Thymus (tissue), 11 donors: ENCODE measurements around the gene NUP85. TPM values are rescaled to one million over a fixed set of nuclear protein-coding genes. Genes with fewer than 3 reads are reported as not detected.

Experiments used
- DNase-seq, 9 donors: peaks; one replicate each; pipeline ENCODE4 v3.0.0-alpha.2; 2013; ENCODE audit warnings: low spot score in 9 of 9, low read depth in 6 of 9, missing footprints in 1 of 9
- H3K27ac ChIP-seq, 2 donors: one replicate each; pipeline ENCODE4 v1.5.1; 2013; ENCODE audit warnings: control low read depth in 1 of 2, low read depth in 1 of 2, low read length in 1 of 2, mild to moderate bottlenecking in 1 of 2, moderate library complexity in 1 of 2
- H3K27me3 ChIP-seq, 2 donors: one replicate each; pipeline ENCODE4 v1.5.1; 2013; ENCODE audit warnings: low read length in 1 of 2; ENCODE audit not compliant: control insufficient read depth in 2 of 2, insufficient read depth in 1 of 2
- H3K36me3 ChIP-seq, 2 donors: one replicate each; pipeline ENCODE4 v1.5.1; 2013; ENCODE audit warnings: low read length in 1 of 2, mild to moderate bottlenecking in 1 of 2, moderate library complexity in 1 of 2; ENCODE audit not compliant: control insufficient read depth in 2 of 2, insufficient read depth in 2 of 2
- H3K4me1 ChIP-seq, 2 donors: one replicate each; pipeline ENCODE4 v1.5.1; 2013; ENCODE audit warnings: low read length in 2 of 2; ENCODE audit not compliant: control insufficient read depth in 2 of 2, insufficient read depth in 2 of 2
- H3K4me3 ChIP-seq, 2 donors: one replicate each; pipeline ENCODE4 v1.5.1; 2013; ENCODE audit warnings: low read length in 2 of 2, control low read depth in 1 of 2, mild to moderate bottlenecking in 1 of 2
- H3K9me3 ChIP-seq, 2 donors: one replicate each; pipeline ENCODE4 v1.5.1; 2013; ENCODE audit warnings: low read length in 1 of 2, mild to moderate bottlenecking in 1 of 2; ENCODE audit not compliant: control insufficient read depth in 2 of 2, insufficient read depth in 1 of 2
- WGBS: extraction: QIAGEN DNeasy Blood & Tissue Kit; methylation state at CpG from one replicate; pipeline ENCODE4 v1.1.7; 2013; 5-methylcytosine and 5-hydroxymethylcytosine counted together
- polyA plus RNA-seq: library from polyadenylated mRNA; stranded (reverse); fragments of 200-250 nt; gene quantifications from one replicate; pipeline ENCODE4 v1.2.3, GENCODE V29; 2013
- total RNA-seq: library from RNA; stranded (reverse); fragments of 120-200 nt; gene quantifications from one replicate; pipeline ENCODE4 v1.2.4, GENCODE V29; 2013
- donor health status: healthy.

NUP85 gene
- total and polyA plus RNA-seq, 2 donors: 54.5 to 88.3 TPM

DNA sequence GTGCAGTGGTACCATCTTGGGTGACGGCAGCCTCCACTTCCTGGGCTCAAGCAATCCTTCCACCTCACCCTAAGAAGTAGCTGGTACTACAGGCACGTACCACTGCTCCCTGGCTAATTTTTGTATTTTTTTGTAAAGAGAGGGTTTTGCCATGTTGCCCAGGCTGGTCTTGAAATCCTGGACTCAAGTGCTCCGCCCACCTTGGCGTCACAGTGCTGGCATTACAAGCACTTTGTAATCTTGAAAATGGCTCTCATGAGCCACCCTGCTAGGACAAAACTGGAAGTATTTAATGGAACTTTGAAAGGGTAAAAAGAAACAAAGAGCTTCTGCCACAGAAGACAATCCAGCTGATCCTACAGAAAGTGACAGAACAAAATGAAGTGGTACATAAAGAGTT lies 32.0 kb upstream of the NUP85 start:
- 97% methylated on average over 4 of the region's 4 CpGs for WGBS
- Histone ChIP-seq H3K27ac (no peak overlapping the region), H3K27me3 (no peaks in the 10 kb centered on the region), H3K9me3 (no peaks in the 10 kb centered on the region), H3K4me1 (peaks cover 0 to 5% of the 10 kb centered on the region in 2 donors), H3K36me3 (peaks cover 61 to 90% of the 10 kb centered on the region in 2 donors), H3K4me3 (no peak overlapping the region)
- DNase-seq: no peak

DNA sequence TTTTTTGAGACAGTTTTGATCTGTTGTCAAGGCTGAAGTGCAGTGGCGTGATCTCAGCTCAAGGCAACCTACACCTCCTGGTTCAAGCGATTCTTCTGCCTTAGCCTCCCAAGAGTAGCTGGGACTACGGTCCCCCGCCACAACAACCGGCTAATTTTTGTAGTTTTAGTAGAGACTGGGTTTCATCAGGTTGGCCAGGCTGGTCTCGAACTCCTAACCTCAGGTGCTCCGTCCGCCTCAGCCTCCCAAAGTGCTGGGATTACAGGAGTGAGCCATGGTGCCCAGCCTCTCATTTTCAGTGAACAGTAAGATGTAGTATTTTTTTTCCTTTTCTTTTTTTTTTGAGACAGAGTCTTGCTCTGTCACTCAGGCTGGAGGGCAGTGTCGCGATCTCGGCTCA lies 30.5 kb upstream of the NUP85 start:
- peaks cover 0 to 15% of the 10 kb centered on the region in 2 donors for H3K4me1 ChIP-seq
- 97% methylated on average over 11 of the region's 11 CpGs for WGBS
- no peaks in the 10 kb centered on the region for H3K9me3 ChIP-seq
- H3K36me3 ChIP-seq: peaks cover 64 to 91% of the 10 kb centered on the region in 2 donors
- H3K27ac ChIP-seq: no peak overlapping the region
- H3K27me3 ChIP-seq: no peaks in the 10 kb centered on the region
- no peak for DNase-seq
- H3K4me3 ChIP-seq: no peak overlapping the region

DNA sequence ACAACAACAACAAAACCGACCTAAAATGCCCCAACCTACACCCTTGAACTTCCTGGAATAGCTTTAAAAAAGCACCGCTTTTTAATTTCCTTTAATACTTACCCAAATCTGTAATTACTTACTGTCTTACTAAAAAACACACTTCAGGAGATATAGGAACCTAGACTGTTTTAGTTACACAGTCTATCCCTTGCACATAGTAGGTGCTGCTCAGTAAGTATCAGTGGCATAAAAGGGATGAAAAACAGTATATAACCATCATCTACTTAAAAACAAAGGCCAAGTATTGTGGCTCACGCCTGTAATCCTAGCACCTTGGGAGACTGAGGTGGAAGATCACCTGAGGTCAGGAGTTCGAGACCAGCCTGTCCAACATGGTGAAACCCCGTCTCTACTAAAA lies 28.9 kb upstream of the NUP85 start:
- 97% methylated on average over 5 of the region's 5 CpGs for WGBS
- H3K4me3 ChIP-seq: no peak overlapping the region
- H3K27me3 ChIP-seq: no peaks in the 10 kb centered on the region
- peaks cover 61 to 84% of the 10 kb centered on the region in 2 donors for H3K36me3 ChIP-seq
- DNase-seq: no peak
- H3K27ac ChIP-seq: no peak overlapping the region
- H3K9me3 ChIP-seq: no peaks in the 10 kb centered on the region
- H3K4me1 ChIP-seq: peaks cover under 1 to 24% of the 10 kb centered on the region in 2 donors

DNA sequence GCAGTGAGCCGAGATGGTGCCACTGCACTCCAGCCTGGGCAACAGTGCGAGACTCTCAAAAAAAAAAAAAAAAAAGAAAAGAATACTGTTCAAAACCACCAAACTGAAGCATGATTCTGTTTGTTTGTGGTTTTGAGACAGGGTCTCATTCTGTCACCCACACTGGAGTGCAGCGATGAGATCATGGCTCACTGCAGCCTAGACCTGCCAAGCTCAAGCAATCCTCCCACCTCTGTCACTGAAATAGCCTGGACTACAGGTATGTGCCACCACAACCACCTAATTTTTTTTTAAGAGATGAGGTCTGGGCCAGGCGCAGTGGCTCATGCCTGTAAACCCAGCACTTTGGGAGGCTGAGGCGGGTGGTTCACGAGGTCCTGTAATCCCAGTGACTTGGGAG lies 27.0 kb upstream of the NUP85 start:
- Histone ChIP-seq H3K27me3 (no peaks in the 10 kb centered on the region), H3K4me1 (peaks cover 3 to 25% of the 10 kb centered on the region in 2 donors), H3K9me3 (no peaks in the 10 kb centered on the region), H3K27ac (no peak overlapping the region), H3K36me3 (peaks cover 52 to 69% of the 10 kb centered on the region in 2 donors), H3K4me3 (no peak overlapping the region)
- peak in 1 of 9 donors; percentile 38 for DNase-seq
- 75% methylated on average over 6 of the region's 6 CpGs for WGBS

DNA sequence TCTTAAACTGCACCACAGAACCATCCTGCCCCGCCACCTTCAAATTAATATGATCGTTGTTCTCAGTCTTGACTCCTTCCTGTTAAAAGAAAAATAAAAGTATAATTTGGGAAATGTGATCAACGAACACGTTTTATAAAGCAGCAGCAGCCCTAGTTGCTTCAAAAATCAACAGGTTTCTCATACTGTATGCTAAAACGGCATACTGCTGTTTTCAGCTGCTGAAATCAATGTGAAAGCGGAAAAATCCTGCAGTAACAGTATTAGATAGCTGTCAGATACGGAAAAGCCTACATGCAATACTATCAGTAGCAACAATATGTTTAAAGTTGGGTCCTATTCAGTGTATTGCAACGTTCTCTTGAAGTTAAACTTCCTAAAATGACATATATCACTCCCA lies 24.4 kb upstream of the NUP85 start:
- H3K4me3 ChIP-seq: peak overlapping the region; percentile 96 to 98
- H3K27me3 ChIP-seq: no peaks in the 10 kb centered on the region
- peak in 1 of 9 donors; percentile 16 for DNase-seq
- WGBS: 6% methylated on average over 8 of the region's 8 CpGs
- peaks cover 25 to 44% of the 10 kb centered on the region in 2 donors for H3K36me3 ChIP-seq
- peaks cover 3 to 30% of the 10 kb centered on the region in 2 donors for H3K4me1 ChIP-seq
- peak overlapping the region in 1 of 2 donors; percentile 98 for H3K27ac ChIP-seq
- no peaks in the 10 kb centered on the region for H3K9me3 ChIP-seq

DNA sequence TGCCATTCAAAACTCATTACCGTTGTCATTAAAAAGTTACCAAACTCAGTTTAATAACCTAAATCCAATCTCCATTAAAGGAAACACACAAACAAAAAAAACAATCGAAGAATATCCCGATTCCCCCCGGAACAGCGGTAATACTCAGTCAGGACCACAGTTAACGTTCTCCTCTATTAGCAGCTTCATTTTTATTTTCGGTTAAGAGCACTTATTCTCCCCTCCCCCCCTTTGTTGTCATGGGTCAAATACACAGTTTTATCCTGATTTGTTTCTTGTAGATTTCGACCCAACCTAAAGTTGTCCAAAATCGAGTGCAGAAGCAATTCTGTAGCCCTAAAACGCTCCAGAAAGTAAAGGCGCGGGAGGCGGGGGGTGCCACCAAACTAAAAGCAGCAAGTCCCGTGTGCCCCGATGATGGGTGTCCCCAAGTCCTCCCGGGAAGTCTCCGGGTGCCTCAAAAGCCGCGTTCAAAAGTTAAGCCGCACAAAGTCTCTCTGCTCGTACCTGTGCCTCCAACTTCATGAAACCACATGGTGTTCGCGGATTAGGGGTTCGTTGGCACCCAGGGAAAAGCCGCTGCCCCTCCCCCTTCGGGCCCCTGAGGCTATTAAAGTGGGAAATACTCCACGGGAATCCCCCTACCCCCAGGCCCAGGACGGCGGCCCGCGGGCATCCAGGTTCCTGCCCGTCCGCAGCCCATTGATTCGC lies 23.7 kb upstream of the NUP85 start:
- H3K36me3 ChIP-seq: peaks cover 20 to 37% of the 10 kb centered on the region in 2 donors
- peak overlapping the region; percentile 98 to 100 for H3K27ac ChIP-seq
- under 1% methylated on average over 34 of the region's 34 CpGs for WGBS
- H3K4me1 ChIP-seq: peaks cover 3 to 30% of the 10 kb centered on the region in 2 donors
- H3K4me3 ChIP-seq: peak overlapping the region; percentile 96 to 98
- H3K9me3 ChIP-seq: no peaks in the 10 kb centered on the region
- H3K27me3 ChIP-seq: no peaks in the 10 kb centered on the region
- peak in 5 of 9 donors; percentile 13 to 60 (median 31) for DNase-seq

DNA sequence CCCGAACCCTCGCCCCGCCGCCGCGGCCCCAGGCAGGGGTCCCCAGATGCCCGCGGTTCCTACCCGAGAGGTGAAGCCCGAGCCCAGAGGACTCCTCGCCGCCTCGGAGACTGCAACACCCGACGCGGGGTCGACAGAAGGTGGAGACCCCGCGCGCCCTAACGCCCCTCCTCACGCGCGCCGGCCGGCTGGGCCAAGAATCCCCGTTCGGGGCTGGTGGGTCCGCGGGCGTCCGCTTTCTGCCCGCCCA lies 23.2 kb upstream of the NUP85 start:
- H3K4me1 ChIP-seq: peaks cover 3 to 30% of the 10 kb centered on the region in 2 donors
- peak overlapping the region; percentile 98 to 100 for H3K27ac ChIP-seq
- H3K36me3 ChIP-seq: peaks cover 18 to 32% of the 10 kb centered on the region in 2 donors
- H3K9me3 ChIP-seq: no peaks in the 10 kb centered on the region
- peak overlapping the region; percentile 96 to 98 for H3K4me3 ChIP-seq
- under 1% methylated on average over 33 of the region's 33 CpGs for WGBS
- no peak for DNase-seq
- H3K27me3 ChIP-seq: no peaks in the 10 kb centered on the region

DNA sequence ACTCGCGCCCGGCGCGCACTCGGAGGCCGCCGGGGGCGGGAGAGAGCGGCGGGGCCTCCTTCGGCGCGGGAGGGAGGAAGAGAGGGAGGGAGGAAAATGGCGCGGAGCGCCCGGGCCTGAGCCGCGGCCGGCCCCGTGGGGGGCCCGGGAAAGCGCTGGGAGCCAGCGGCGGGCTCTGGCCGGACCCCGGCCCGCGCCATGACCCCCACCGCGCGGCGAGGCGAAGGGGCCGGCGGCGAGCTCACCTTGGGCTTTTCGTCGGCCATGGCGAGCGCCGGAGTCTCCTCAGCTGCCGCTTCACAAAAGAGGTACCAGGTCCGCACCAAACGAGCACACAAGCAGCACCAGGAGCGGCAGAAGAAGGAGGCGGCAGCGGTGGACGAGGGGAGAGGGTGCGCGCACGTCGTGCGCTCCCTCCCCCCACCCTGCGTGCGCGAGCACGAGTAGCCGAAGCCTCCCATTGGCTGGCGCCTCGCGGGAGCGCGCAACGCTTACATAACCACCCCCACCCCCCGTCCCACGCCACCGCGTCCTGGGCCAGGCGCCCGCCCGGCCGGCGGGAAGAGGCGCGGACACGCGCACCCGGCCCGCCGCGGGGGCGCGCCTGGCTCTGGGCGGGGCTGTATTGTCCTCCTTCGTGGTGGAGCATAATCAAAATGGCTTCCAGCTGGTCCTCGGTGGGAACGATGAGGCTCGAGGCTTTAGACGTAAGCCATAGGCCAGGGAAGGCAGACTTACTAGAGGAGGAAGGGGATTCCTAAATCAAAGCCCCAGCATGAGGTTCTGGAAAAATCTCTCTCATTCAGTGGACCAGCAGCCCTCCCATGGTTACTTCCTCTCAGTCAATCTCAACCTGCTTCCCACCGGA lies 22.7 kb upstream of the NUP85 start, which contains the start of gene SUMO2:
Gene SUMO2, minus strand, starts transcription at position 391 of the 868 bp plus-strand sequence. Its CDS starts 125 bp downstream, at position 266.
- H3K4me1 ChIP-seq: peaks cover 3 to 30% of the 10 kb centered on the region in 2 donors
- H3K36me3 ChIP-seq: peaks cover 12 to 28% of the 10 kb centered on the region in 2 donors
- H3K27me3 ChIP-seq: no peaks in the 10 kb centered on the region
- peak within 1 kb of the TSS; percentile 96 to 98 for H3K4me3 ChIP-seq
- H3K9me3 ChIP-seq: no peaks in the 10 kb centered on the region
- H3K27ac ChIP-seq: peak within 1 kb of the TSS; percentile 98 to 100
- WGBS: 1% methylated on average over 91 of the region's 92 CpGs
- DNase-seq: peak; percentile 87 to 98 (median 95)
